B cell (primary cell): Measurements from ENCODE around the gene ADCY10. TPM values are rescaled to one million over a fixed set of nuclear protein-coding genes. Genes with fewer than 3 reads are reported as not detected.

Experiments
- ATAC-seq: fragments of 200-7000 bp; cut with Tn5 transposase; one replicate; pipeline ENCODE4 v1.10.0; 2021; ENCODE audit warnings: low read depth, mild to moderate bottlenecking, moderate number of reproducible peaks, moderate library complexity
- CTCF ChIA-PET: fragments of 350-600 bp; sonication (Branson Sonifier 250); formaldehyde crosslinking; loops from one replicate; lab custom pipeline; 2021; ENCODE audit warnings: antibody characterized with exemption, inconsistent platforms; lab: Charles Lee
- POLR2A ChIA-PET: fragments of 350-600 bp; sonication (Branson Sonifier 250); formaldehyde crosslinking; loops from one replicate; lab custom pipeline; 2021; ENCODE audit warnings: antibody characterized with exemption; lab: Charles Lee
- DNase-seq: peaks from one replicate; pipeline ENCODE4 v3.0.0; 2013
- H2AFZ ChIP-seq: 2 replicates; pipeline ENCODE4 v1.6.1; 2012; ENCODE audit warnings: mild to moderate bottlenecking, low read depth, low read length; ENCODE audit not compliant: insufficient read depth, poor library complexity, severe bottlenecking
- H3K27ac ChIP-seq, 2 donors: 1 replicate in 1 of 2; 2 replicates in 1 of 2; pipeline ENCODE4 v1.5.1; 2012 to 2013; ENCODE audit warnings: low read length in 2 of 2, mild to moderate bottlenecking in 2 of 2, moderate library complexity in 1 of 2
- H3K27me3 ChIP-seq, 4 experiments: fragments of 200-600 bp in 1 of 4; sonication (generic) in 1 of 4; replicated peaks in 1 of 4; 1 replicate in 2 of 4; 2 replicates in 2 of 4; pipeline versions ENCODE4 v1.6.1 to v1.7.0; 2013 to 2016; ENCODE audit warnings: low read length in 3 of 4, mild to moderate bottlenecking in 2 of 4, mixed read lengths in 1 of 4, moderate library complexity in 1 of 4; ENCODE audit not compliant: insufficient read depth in 4 of 4, control insufficient read depth in 3 of 4; ENCODE audit errors: control extremely low read depth in 1 of 4
- H3K36me3 ChIP-seq, 2 experiments: replicated peaks in 1 of 2; 1 replicate in 1 of 2; 2 replicates in 1 of 2; pipeline versions ENCODE4 v1.6.1 to v1.7.1; 2013; ENCODE audit warnings: low read length in 1 of 2; ENCODE audit not compliant: insufficient read depth in 2 of 2, control insufficient read depth in 1 of 2; ENCODE audit errors: control extremely low read depth in 1 of 2, extremely low read depth in 1 of 2
- H3K4me1 ChIP-seq, 2 donors: fragments of 200-600 bp in 1 of 2; sonication (generic) in 1 of 2; 1 replicate in 1 of 2; 2 replicates in 1 of 2; pipeline versions ENCODE4 v1.5.1 to v1.6.1; 2013 to 2017; ENCODE audit warnings: low read length in 2 of 2; ENCODE audit not compliant: control insufficient read depth in 2 of 2, insufficient read depth in 2 of 2
- H3K4me2 ChIP-seq: replicated peaks from 2 replicates; pipeline ENCODE3; 2012; ENCODE audit warnings: mild to moderate bottlenecking, low read depth, low read length; ENCODE audit not compliant: poor library complexity, severe bottlenecking
- H3K4me3 ChIP-seq, 5 experiments: fragments of 200-600 bp in 1 of 5; sonication (generic) in 1 of 5; 1 replicate in 3 of 5; 2 replicates in 2 of 5; pipeline versions ENCODE4 v1.5.1 to v1.7.0; 2011 to 2016; ENCODE audit warnings: low read length in 4 of 5, mild to moderate bottlenecking in 4 of 5, low read depth in 2 of 5, control low read depth in 1 of 5, moderate library complexity in 1 of 5; ENCODE audit not compliant: insufficient read depth in 1 of 5; ENCODE audit errors: control extremely low read depth in 1 of 5, extremely low read depth in 1 of 5
- H3K79me2 ChIP-seq: fragments of 200-600 bp; sonication (generic); one replicate; pipeline ENCODE4 v1.6.0; 2016; ENCODE audit warnings: low read length; ENCODE audit not compliant: control insufficient read depth, insufficient read depth
- H3K9ac ChIP-seq: fragments of 200-600 bp; sonication (generic); 2 replicates; pipeline ENCODE4 v1.6.1; 2017; ENCODE audit warnings: mild to moderate bottlenecking, low read length, moderate library complexity
- H3K9me3 ChIP-seq, 3 donors: one replicate each; pipeline versions ENCODE4 v1.6.1 to v1.7.1; 2013; ENCODE audit warnings: low read length in 2 of 3; ENCODE audit not compliant: control insufficient read depth in 2 of 3, insufficient read depth in 1 of 3; ENCODE audit errors: control extremely low read depth in 1 of 3
- H4K20me1 ChIP-seq: 2 replicates; pipeline ENCODE4 v1.6.0; 2012; ENCODE audit warnings: mild to moderate bottlenecking, low read length; ENCODE audit not compliant: insufficient read depth, control insufficient read depth, poor library complexity, severe bottlenecking
- H3K27ac Mint-ChIP-seq: one replicate; pipeline ENCODE4 v1.8.0; 2021; ENCODE audit warnings: mixed read lengths
- H3K27me3 Mint-ChIP-seq: one replicate; pipeline ENCODE4 v1.8.0; 2021; ENCODE audit warnings: mixed read lengths
- H3K4me1 Mint-ChIP-seq: one replicate; pipeline ENCODE4 v1.8.0; 2021; ENCODE audit warnings: mixed read lengths
- H3K4me3 Mint-ChIP-seq: one replicate; pipeline ENCODE4 v1.8.0; 2021; ENCODE audit warnings: mixed read lengths
- H3K9me3 Mint-ChIP-seq: one replicate; pipeline ENCODE4 v1.8.0; 2022; ENCODE audit warnings: mixed read lengths; ENCODE audit not compliant: insufficient read depth
- CTCF ChIP-seq: fragments of 200-600 bp; IDR thresholded peaks from one replicate; pipeline ENCODE4 v1.8.0; 2022; ENCODE audit warnings: antibody characterized with exemption, mild to moderate bottlenecking
- EZH2 ChIP-seq: IDR thresholded peaks from 2 replicates; pipeline ENCODE4 v1.6.1; 2012; ENCODE audit warnings: borderline replicate concordance, low read depth, mild to moderate bottlenecking, moderate library complexity, low read length; ENCODE audit not compliant: insufficient read depth, poor library complexity, severe bottlenecking
- WGBS: methylation state at CpG from one replicate; pipeline ENCODE4 v1.1.5; 2013; ENCODE audit warnings: missing lambda C conversion rate; ENCODE audit not compliant: insufficient coverage; 5-methylcytosine and 5-hydroxymethylcytosine counted together
- intact Hi-C: fragments of 100-400 bp; cut with micrococcal nuclease; formaldehyde crosslinking; loops from one replicate; pipeline ENCODE4 v1.10.0; 2022
- polyA plus RNA-seq: library from polyadenylated mRNA; depleted of rRNA; stranded (reverse); fragments of >200 nt; gene quantifications from 2 replicates; pipeline ENCODE4 v1.2.3, GENCODE V29; 2012
- total RNA-seq, 2 donors: library from RNA; stranded (reverse); fragments of 120-200 nt in 1 of 2; gene quantifications; 1 replicate in 1 of 2; 2 replicates in 1 of 2; pipeline versions ENCODE4 v1.2.3 to v1.2.4, GENCODE V29; 2013 to 2022

The ADCY10 gene
- total and polyA plus RNA-seq, 2 donors (not counting 1 experiment from before 2014, with no cell fraction given), result 0.15 TPM; not detected in 1

- Histone ChIP-seq H3K4me3 (no peak overlapping the region), H3K9ac (no peak overlapping the region), H3K36me3 (peaks cover 0 to 13% of the 10 kb centered on the region in 2 experiments), H3K9me3 (no peaks in the 10 kb centered on the region), H3K27ac (no peak overlapping the region), H3K79me2 (no peaks in the 10 kb centered on the region), H3K4me1 (no peaks in the 10 kb centered on the region), H3K4me2 (no peak overlapping the region), H4K20me1 (no peaks in the 10 kb centered on the region), H3K27me3 (no peaks in the 10 kb centered on the region), H2AFZ (no peak overlapping the region)
- DNase-seq (no peak), ATAC-seq (no peak)
- intact Hi-C loops, result no loop called here
- TF ChIP-seq EZH2, result no peak
- no peak for TF ChIP-seq CTCF
- H3K9me3 Mint-ChIP-seq, result no peaks in the 10 kb centered on the region
- CTCF ChIA-PET, result interaction anchor here (1.2 kb wide), 1 partner anchor 12 kb away, joined by 3 read pairs; no protein-coding TSS in a partner anchor
- no peaks in the 10 kb centered on the region for H3K4me1 Mint-ChIP-seq
- no peaks in the 10 kb centered on the region for H3K27me3 Mint-ChIP-seq
- WGBS, result no CpG with 5 or more reads among the region's 4 CpGs
- POLR2A ChIA-PET, result no interaction called here
- no peak overlapping the region for H3K4me3 Mint-ChIP-seq
- no peak overlapping the region for H3K27ac Mint-ChIP-seq
Measured at GRCh38 chr1:167792188-167792565, 121.8 kb downstream of the ADCY10 start.

DNA sequence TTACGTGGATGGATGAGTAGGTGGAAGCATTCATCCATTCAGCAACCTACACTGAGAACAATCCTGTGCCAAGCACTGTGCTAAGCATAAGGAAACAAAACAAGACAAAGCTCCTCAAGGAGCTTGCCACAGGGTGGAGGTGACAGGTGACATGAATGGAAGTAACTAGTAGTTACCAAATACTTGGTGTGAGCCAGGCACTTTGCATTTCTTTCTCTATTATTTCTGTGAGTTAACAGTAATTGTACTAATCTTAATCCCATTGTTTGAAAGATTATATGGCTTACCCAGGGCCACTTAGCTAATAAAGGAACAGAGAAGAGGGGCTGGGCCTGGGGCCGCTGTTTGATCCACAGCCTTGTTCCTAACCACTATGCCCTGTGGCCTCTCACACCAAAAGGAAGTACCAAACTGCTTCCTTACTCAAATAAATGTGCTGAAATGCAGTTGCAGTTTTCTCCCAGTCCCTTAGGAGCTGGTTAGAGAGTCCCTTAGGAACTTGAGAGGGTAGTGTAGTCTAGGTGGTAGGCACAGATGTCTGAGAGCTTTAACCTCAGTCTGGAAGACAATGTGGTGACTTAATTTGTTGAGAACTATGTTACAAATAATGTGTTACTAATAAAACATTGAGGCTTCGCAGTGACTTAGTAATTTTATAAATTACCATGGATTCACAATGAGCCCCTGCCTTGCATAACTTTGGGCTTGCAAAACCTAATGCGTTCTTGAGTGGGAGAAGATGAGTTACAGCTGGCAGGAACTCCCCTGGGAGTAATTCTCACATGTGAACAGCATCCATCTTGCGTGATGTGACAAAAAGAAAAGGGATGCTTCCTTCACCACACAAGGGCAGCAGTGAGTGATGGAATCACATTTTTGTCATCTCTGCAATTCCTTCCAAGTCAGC, 122.4 kb downstream of the ADCY10 start:
- Mint-ChIP-seq H3K9me3 (no peaks in the 10 kb centered on the region), H3K27ac (no peak overlapping the region), H3K4me1 (no peaks in the 10 kb centered on the region), H3K27me3 (no peaks in the 10 kb centered on the region), H3K4me3 (no peak overlapping the region)
- Histone ChIP-seq H3K9ac (no peak overlapping the region), H3K27ac (no peak overlapping the region), H3K36me3 (peaks cover 0 to 13% of the 10 kb centered on the region in 2 experiments), H3K79me2 (no peaks in the 10 kb centered on the region), H3K4me3 (no peak overlapping the region), H2AFZ (no peak overlapping the region), H4K20me1 (no peaks in the 10 kb centered on the region), H3K9me3 (no peaks in the 10 kb centered on the region), H3K4me2 (no peak overlapping the region), H3K4me1 (no peaks in the 10 kb centered on the region), H3K27me3 (no peaks in the 10 kb centered on the region)
- intact Hi-C loops, result no loop called here
- 46% methylated on average over 3 of the region's 5 CpGs for WGBS
- ChIA-PET CTCF (interaction anchor here (1.2 kb wide), 1 partner anchor 13 kb away, joined by 3 read pairs; no protein-coding TSS in a partner anchor), POLR2A (interaction anchor here (0.6 kb wide), 1 partner anchor 61 kb away, joined by 4 read pairs; no protein-coding TSS in a partner anchor)
- no peak for ATAC-seq
- TF ChIP-seq CTCF, result no peak
- no peak for TF ChIP-seq EZH2
- no peak for DNase-seq
